KG1 (cell line): Measurements from ENCODE around the gene VPS39.

Experiments used
- DNase-seq: peaks from one replicate; lab custom pipeline; 2025; lab: John Stamatoyannopoulos, UW

Gene VPS39

DNA sequence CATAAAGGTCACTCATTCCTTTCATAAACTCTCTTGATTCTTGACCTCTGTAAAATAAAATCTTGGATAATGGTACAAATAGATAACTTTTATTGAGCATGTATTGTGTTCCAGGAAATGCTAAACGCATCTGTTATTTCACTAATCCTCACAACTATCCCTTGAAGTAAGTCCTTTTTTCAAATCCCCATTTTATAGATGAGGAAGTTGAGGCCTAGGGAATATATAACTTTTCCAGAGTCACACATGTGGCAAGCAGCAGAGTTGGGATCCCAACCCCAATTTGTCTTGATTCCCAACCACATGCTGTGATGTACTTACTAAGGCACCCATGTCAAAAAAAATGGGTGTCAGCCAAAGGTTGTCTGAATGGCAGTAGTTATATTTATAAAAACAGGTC is 6.3 kb downstream of the VPS39 start:
- no peak for DNase-seq

DNA sequence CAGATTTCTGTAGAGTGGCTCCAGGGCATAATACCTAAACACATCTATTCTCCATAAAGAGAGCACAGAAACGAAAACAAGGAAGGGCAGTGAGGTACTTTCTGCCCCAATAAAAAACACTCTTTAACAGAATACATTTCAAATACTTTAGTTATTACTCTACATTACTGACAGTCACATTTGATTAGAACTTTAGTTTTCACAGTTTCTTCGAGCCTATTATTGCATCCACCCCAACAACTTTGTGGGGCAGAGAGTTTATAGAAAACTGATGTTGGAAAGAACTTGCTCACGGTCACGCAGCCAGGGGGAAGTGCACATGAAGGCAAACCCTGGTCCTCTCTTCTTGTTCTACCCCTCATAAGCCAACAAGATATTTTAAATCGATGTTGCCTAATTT is 9.0 kb downstream of the VPS39 start:
- no peak for DNase-seq

DNA sequence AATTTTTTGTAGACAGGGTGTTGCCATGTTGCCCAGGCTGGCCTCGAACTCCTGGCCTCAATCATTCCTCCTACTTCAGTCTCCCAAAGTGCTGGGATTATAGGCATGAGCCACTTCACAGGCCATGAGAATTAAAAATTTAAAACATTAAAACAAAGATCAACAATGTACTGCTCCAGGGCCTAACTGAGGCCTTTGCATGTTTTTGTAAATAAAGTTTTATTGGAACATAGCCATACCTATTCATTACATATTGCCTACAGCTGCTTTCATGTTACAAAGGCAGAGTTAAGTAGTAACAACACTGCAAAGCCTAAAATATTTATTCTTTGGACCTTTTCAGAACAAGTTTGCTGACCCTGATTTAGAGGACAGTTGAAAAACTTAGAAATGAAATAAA is 9.6 kb downstream of the VPS39 start:
- no peak for DNase-seq

DNA sequence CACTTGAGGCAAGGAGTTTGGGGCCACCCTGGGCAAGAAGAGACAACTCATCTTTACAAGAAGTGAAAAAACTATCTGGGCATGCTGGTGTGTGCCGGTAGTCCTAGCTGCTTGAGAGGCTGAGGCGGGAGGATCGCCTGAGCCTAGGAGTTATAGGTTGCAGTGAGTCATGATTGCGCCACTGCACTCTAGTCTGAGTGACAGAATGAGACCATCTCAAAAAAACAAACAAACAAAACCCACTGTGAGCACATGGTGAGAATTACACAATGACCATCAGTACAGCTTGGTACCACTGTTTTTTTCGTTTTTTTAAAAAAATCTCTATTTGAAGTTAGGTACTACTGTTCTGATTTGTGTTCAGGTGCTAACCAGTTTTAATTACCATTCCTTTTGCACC is 13.6 kb downstream of the VPS39 start:
- no peak for DNase-seq

DNA sequence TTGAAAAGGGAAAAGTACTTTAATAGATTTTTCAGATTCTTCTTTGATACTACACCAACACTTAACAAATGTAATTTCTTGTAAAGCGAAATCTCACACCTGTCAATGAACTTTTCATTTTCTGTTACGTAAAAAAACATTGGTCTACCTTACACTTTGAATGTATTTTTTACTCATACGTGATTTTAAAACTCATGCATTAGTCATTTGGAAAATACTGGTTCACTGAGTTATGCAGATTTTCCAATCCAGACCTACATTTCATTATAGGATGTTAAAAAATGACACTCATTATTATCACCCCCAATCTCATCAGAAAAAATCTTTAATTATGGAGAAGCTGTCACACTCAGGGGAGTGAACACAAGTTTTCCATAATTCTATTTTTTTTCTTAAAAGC is 14.7 kb downstream of the VPS39 start:
- no peak for DNase-seq

DNA sequence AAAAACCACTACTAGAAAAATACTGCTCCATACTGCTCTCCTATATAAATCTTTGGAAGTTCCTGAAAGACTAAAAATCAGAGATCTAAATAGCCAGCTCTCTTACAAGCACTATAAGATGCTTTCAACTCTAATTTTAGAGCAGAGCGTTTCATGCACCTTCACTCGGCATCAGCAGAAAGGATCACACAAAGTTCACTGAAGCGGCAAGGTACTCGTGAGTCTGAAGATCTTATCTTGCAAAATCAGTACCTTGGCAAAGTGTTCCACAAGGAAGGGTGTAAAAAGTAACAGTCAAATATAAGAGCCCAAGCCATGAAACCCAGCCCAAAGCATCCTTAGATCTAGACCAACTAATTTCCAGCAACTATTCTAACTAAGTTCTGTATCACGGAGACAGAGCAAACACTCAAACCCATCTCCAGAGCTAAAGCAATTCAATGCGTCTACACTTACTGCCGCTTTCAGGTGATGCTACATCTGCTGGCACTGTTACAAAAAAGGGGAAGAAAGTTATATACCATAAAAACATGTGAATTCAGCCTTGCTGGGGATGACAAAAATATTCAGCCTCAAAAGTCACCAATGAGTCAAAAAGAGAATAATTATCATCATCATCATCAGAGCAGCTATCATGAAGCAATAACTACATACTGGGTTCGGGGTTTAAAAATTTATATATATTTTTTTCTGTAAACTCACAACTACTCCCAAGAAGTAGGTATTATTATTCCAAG is 16.3 kb downstream of the VPS39 start:
- DNase-seq, result no peak

DNA sequence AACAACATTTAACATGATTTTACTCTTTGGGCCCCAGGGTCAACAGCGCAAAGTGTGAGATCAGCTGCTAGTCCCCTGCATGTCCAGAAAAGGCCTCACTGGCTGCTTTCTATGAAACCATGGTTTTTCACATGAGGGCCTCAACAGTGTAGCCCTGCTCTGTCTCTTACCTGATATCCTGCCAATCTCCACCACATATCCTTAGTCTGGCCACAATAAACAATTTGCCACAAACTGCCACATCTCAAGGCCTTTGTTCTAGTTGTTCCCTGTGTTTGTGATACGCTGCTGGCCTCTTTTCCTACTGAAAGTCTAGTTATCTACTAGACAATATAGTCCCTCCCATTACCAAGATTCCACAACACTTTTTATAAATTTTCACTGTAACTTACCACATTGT is 17.7 kb downstream of the VPS39 start:
- no peak for DNase-seq

DNA sequence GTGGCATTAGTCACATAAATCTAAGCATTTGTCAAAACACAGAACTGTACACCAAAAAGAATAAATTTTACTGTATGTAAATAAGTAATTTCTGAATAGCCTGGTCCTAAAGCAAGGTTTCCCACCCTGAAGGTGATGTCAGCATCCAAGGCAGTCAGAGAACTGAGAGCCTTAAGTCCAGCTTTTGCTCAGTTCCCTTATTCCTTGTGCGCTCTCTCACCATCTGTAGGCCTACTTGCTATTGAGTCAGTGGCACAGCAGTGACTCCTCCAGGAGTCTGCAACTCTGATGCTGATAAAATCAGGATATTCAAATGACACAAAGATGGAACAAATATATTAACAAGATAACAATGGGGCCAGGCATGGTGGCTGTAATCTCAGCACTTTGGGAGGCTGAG is 22.3 kb downstream of the VPS39 start:
- DNase-seq, result no peak

DNA sequence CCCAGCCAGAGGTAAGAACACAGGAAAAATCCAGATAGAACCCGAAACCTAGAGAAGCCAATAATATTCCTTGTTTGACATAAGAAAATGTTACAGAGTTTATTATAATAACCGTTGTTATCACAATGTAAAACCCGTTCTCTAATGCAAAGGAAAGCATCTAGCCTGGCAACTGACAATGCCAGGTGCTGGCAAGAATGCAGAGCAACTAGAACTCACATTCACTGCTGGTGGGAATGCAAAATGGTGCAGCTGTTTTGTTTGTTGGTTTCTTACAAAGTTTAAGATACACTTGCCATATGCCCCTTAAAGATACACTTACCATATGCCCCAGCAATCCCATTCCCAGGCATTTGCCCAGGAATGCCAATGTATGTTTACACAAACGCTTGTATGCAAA is 23.4 kb downstream of the VPS39 start:
- no peak for DNase-seq

DNA sequence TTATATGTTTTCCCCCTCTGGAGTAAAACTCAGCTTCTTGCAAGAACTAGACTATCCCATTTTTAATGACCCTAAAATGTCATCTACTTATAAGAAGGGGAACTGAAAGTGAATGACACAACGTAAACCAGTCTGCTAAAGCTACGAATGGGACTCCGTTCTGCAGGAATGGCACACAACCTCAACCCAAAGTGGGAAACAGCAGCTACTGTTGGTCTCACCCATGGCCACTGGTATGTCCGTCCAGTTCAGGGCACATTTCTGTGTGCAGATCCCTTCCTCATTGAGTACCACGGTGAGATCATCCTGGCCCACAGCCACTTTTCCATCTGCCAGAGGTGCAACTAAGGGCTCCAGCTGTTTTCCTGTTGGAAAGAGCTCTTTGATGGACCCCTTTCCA is 23.8 kb downstream of the VPS39 start:
- DNase-seq, result no peak

DNA sequence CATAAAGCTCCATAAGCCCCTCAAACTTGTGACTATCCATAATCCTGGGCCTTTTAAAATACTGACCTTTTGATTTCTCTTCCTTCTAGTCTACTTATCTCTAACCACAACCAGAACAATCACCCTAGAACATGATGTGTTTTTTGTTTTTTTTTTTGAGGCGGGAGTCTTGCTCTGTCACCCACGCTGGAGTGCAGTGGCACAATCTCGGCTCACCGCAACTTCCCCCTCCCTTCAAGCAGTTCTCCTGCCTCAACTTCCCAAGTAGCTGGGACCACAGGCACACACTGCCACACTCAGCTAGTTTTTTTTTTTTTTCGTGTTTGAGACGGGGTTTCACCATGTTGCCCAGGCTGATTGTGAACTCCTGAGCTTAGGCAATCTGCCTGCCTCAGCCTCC is 25.1 kb downstream of the VPS39 start:
- no peak for DNase-seq

DNA sequence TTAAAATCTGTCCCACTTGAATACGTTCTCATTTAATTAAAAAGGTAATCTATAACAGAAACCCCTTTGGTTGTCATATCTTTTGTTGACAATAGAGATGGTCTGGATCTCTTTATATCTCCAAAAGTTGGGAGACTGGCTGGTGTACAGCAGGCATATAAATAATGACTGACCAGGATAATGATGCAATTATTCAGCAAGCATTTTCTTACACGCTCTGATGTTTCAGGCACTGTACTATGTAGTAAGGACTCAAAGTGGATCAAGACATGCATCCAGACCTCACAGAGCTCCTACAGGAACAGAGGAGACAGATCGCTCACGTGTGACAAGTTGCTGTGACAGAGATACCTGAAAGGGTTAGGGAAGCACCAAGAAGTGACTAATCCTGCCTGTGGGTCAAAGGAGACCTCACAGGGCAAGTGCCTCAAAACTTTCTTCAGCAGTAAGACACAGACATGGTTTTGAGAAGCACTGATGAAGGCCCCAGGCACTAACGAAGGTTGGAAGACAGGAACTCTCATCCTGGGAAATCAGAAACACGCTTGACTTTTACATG is 25.7 kb downstream of the VPS39 start:
- DNase-seq, result no peak

DNA sequence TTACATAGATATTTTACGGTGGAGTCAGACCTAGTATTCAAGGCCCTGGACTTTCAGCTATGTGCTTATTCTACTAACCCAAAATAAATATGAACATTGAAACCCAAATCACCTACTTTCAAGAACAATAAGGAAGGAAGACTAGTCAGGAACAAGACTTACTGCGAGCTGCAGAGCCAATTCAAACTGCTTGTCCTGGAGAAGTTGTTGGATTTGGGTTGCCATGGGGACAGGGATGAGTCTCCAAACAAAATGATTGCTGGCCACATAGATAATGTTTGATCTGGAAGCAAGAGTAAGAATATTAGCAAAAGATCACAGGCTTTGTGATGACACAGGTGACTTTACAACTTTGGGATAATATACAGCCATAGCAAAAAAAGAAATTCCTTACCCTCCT is 30.0 kb downstream of the VPS39 start:
- no peak for DNase-seq

DNA sequence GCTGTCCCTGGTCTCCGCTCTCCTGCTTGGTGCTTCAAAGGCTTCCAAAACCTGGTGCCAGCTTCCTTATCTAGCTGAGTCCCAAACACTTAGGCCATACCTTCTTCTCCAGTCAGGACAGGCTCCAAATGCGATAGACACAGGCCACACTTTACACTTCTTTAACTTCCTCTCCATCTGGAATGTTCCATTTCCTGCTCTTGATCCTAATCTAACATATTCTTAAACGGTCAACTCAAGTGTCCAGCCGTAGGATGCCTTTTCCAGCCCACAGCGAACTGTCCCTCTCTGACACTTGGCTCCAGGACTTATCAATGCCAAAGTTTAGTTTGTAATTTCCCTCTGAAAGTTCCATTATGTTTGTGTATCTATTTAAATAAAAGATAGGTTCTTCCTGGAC is 32.4 kb downstream of the VPS39 start:
- DNase-seq, result no peak

DNA sequence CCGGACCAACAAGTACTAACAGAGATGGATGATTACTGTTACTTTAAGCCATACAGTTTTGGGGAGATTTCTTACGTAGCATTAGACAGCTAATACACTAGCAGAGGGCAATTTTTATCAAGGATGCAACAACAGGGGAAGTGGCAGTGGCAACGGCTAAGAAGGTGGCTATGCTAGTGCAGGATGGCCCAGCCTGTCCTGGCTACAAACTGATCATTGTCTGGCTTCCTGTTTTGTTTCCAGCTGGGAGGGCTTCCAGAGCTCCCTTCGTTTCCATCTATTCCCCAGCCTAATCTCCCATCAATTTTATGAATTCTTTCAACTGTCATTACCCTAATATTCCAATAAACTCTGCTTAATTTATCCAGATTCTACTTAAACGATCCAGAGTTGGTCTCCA is 35.6 kb downstream of the VPS39 start:
- no peak for DNase-seq

DNA sequence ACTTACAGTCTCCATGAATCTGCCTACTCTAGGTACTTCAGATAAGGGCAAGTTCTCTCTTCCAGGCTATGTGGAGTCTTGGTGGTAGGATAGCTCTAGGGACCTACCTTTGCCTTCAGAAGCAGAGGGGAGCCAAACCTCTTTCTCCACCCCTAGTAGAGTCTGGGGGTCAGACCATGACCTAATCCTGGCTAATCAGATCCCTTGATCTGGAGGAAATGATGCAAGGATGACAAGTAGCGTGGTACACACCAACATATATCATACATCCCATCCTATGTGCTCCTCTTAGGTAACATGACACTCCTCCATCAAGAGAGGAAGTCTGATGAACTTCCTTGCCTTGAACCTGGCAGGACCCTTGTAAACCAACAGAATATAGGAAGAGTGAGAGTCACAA is 36.3 kb downstream of the VPS39 start:
- no peak for DNase-seq

DNA sequence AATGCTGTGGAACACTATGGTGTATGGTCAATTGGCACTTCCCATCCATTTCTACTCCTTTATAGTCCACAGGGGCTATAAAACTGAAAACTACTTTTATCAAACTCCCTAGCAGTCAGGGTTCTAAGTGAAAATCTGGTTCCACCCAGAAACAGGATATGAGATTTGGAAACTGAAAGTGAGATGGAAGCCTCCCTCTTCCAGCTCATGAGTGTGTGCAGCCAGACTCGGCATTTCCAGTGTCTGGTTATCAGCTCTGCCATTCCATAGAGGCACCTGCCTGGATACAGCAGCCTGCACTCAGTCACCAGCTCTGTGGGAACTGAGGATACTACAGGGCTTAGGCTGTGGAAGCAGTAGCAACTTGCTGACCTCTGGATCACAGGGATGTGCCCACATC is 37.0 kb downstream of the VPS39 start:
- no peak for DNase-seq

DNA sequence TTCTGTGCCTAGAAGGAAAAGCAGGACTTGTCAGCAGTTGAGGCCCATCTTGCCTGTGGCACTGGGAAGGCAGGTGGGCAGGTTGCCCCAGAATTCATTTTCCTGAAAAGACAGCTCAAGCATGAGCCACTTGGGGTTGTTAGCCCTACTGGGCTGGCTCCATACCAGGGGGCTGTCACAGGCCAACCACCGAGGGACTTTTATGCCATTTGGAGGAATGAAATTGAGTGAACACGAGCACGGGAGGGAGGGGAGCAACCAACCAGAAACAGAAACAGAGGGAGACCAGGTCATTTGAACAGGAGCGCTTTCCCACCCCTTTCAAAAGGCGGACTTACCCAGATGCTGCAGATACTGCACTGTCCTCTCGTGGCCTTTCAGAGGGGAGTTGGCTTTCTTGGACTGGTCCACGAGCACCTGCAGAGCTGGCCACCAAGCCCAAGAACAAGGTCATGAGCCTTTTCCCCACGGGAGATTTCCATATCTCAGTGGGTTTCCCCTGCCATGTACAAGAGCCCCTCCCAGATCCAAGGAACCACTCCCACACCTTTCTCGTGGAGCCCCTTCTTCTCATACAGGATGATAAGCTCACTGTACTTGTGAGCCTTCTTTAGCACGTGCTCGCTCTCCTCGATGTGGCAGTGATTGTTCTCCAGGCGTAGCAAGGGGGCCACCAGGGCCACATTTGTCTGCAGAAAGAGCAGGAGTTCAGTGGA is 41.7 kb downstream of the VPS39 start:
- DNase-seq, result no peak

DNA sequence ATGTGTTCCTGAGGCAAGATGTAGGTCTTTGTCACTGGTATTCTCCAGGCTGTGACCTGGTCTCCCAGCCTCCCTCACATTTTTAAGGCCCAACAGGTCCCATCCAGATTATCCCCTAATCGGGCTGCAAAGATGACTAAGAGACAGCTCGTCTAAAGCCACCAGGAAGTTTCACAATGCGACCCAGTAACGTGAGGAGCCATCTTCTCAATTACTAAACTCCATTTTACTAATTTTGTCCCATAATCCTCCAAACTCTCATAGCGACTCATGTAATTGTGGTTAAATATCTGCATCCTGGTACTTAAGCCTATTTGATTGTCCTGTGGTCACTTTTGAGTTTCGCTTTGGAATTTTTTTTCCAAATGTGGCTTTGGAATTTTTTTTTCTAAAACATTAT is 43.0 kb downstream of the VPS39 start:
- no peak for DNase-seq

DNA sequence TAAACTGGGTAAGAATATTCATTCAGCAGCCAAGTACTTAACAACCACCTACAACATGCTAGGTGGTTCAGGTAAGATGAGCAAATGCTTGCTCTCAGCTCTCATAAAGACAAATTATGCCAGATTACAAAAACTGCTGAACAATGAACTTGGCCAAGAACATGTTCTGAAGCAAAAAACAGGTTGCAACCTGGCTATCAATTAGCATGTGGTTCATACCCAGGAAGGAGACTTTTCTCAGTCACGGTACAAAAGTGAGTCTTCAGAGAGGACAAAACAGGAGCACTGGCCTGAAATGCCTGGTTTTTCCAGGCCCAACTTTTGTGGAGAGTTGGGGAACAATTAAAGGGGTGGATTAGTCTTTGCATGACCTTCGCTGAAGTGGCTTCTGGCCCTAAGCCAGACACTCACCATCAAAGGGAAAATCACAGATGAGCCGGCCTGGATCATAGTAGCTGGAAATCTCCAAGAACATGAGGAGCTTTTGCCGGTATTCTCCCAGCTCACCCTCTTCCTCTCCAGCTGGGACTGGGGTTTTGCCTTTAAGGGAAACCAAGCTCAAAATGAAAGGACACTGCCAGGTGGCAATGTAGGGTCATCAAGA is 44.1 kb downstream of the VPS39 start:
- DNase-seq, result no peak

DNA sequence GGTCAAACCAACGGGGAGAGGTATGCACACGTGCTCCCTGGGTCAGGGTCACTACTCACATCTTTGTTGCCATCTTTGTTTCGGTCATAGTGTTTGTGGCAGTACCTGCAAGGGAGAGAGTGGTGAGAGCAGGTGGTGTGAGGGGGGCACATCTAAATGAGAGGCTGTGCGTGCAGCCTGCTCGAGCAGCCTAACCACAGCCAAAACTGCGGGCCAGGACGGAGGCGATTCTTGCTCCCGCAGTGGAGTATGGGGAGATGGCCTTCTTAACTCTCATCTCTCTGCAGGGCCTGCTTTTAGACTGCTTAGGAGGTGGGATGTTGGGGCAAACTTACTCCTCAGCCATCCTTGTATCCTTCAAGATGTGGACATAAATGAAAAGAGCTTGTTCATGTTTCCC is 44.8 kb downstream of the VPS39 start:
- no peak for DNase-seq

DNA sequence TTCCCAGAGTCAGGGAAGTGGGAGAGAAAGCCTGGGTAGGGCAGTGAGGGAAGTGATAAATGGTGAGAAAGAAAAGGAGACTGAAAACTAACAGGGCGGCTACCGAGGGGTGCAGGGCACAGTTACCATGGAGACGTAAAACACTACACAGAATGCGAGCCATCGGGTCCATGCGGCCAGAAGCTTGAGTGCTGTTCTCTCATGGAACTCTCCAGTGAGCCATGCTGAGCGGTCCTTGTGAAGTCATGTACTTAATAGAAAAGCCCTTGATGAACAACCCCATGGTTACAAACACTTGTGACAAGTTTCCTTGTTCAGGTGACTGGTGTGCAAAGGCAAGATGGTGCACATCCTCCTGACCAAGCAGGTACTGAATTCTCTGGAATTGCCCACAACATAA is 48.0 kb downstream of the VPS39 start:
- no peak for DNase-seq

DNA sequence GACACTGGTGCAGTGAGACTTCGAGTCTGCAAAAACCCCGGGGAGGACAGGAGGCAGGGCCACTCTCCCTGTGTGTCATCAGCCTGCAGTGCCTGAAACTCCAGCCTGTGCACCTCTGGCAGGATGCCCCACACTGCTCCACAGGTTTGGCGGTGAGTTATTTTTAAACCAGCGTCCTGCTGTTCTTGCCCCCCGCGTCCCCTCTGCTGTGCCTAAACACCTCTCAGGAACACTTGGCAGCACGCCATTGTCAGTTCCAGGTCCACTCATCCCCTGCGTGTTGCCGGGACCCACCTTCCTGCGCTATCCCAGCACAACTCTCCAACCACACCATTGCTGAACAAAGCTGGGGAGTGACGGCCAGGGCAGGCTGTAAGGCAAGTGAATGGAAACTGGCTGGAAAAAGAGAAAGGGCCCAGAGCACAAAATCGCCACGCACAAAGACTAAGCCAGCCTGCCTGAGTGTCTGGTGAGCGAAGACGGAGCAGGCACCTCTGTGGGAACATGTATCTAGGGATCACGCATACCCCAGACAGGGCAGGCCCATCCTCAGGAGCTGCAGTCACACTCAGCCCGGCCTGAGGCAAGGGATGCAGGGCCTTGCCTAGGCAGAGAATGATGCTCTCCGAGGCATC is 48.6 kb downstream of the VPS39 start:
- DNase-seq, result no peak
